ENCODE data around the gene RAMP3. TPM values are rescaled to one million over a fixed set of nuclear protein-coding genes. Genes with fewer than 3 reads are reported as not detected.

RAMP3 gene
- total RNA-seq, 4 donors from 2014 or later: 31.6 to 117 (median 112) TPM

DNA sequence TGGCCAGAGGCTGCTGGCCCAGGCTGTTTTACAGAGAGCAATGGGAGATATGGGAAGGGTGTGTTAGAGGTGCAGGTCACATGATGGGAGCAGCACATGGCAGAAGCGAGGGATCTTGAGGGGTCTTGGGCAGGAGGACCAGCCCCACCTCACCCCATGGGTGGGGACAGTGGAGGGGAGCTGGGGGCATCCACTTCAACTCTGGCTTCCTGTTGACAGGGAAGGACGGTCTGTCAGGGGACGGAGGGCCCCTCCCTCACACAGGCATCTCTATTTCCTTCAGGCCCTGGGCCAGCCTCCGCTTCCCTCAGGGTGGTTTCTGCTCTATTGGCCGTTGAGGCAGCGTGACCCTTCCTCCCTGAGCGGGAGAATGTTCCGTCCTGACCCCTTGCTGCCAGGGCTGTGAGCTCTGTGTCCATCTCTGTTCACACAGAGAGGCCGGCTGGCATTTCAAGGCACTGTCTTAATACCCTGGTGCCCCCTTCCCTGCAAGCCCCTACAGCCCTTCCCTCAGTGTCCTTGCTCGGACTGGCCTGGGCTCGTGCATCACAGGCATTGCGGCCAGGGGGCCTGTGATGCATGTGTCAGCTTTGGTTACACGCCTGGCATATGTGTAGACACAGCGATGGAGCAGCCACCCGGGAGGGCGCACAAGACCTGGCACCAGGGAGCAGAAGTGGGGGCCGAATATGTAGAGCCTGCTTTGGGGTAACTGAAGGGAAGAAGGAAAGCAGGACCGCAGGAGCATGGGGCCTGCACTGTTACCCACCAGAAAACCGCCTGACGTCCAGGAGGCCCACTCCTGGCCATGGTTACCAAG lies 31.8 kb downstream of the RAMP3 start:
- no peak overlapping the region for H3K27ac ChIP-seq
- H3K4me3 ChIP-seq: no peak overlapping the region
- 80 to 87% methylated on average over 16 to 20 of the region's 20 CpGs for WGBS, 2 donors
- no peak for DNase-seq (ENCODE audit: low spot score in 2 of 2)
- no peaks in the 10 kb centered on the region for H3K36me3 ChIP-seq
- TF ChIP-seq, protein P1, sequence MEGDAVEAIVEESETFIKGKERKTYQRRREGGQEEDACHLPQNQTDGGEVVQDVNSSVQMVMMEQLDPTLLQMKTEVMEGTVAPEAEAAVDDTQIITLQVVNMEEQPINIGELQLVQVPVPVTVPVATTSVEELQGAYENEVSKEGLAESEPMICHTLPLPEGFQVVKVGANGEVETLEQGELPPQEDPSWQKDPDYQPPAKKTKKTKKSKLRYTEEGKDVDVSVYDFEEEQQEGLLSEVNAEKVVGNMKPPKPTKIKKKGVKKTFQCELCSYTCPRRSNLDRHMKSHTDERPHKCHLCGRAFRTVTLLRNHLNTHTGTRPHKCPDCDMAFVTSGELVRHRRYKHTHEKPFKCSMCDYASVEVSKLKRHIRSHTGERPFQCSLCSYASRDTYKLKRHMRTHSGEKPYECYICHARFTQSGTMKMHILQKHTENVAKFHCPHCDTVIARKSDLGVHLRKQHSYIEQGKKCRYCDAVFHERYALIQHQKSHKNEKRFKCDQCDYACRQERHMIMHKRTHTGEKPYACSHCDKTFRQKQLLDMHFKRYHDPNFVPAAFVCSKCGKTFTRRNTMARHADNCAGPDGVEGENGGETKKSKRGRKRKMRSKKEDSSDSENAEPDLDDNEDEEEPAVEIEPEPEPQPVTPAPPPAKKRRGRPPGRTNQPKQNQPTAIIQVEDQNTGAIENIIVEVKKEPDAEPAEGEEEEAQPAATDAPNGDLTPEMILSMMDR (IDR thresholded peaks at IDR 0.05): no peak
- TF ChIP-seq EP300 (IDR thresholded peaks at IDR 0.05) (no peak), POLR2A (IDR thresholded peaks at IDR 0.05) (no peak)
- H3K9me3 ChIP-seq: no peaks in the 10 kb centered on the region
- peaks cover 0 to 15% (median 0%) of the 10 kb centered on the region in 4 donors for H3K4me1 ChIP-seq
- no peaks in the 10 kb centered on the region for H3K27me3 ChIP-seq

DNA sequence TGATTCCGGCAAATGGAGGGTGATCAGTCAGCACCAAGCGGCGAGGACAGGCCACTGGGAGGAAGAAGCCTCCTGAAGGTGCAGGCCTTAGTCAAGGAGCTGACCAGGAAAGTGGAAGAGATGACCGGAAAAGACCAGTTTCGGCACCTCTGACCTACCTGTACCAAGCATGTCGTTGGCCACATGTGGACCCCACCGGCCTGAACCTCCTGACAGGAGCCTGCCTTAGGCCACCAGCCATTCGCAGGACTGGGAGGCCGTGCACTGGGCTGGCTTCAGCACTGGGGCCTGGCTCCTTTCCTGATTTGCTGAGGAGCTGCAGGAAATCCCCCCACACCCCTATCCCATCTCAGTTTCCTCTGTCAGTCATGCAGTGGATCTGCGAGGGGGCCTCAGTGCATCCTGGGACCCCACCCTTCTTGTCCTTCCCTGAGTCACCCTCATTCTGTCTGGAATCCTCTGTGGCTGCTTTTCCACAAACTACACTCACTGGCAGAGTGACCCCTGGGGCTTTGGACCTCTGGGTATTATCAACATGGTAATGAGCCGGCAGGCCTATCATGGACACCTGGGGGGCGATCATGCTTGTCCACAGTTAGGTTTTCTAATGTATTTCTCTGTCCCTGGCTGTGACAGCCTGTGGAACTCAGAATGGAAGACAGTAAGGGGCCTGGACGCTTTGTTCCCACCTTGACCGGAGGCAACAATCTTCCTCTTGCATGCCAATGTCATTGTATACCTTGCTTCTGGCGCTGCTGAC lies 33.0 kb downstream of the RAMP3 start:
- no peak overlapping the region for H3K4me3 ChIP-seq
- no peak overlapping the region for H3K27ac ChIP-seq

DNA sequence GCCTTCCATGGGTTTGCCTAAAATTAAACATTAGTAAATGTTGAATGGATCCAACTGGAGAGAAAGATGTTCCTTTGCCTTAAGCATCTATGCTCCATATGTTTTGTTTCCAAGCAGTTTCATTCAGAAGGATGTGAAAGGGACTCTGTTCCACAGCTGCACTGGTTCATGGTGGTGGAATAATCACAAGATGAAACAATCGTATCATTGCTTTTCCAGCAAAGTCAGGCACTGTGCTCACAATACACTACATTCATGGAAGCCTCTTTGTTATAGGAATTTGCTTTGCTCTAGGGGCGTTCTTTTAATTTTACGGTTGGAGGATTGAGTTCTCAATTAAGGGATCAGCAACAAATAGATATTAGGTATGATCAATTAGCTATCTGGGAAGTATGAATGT lies 33.8 kb downstream of the RAMP3 start:
- peaks cover 0 to 15% (median 0%) of the 10 kb centered on the region in 4 donors for H3K4me1 ChIP-seq
- WGBS, 2 donors: 46 to 53% methylated on average over 3 of the region's 3 CpGs
- no peak overlapping the region for H3K4me3 ChIP-seq
- no peak overlapping the region for H3K27ac ChIP-seq
- H3K27me3 ChIP-seq: no peaks in the 10 kb centered on the region
- no peak for DNase-seq (ENCODE audit: low spot score in 2 of 2)
- no peaks in the 10 kb centered on the region for H3K9me3 ChIP-seq
- no peaks in the 10 kb centered on the region for H3K36me3 ChIP-seq
- TF ChIP-seq, protein P1 (IDR thresholded peaks at IDR 0.05): no peak
- no peak for TF ChIP-seq EP300 (IDR thresholded peaks at IDR 0.05)
- no peak for TF ChIP-seq POLR2A (IDR thresholded peaks at IDR 0.05)

More for the DNA sequence above, 33.0 kb downstream of the RAMP3 start:
- TF ChIP-seq POLR2A (IDR thresholded peaks at IDR 0.05) (no peak), EP300 (IDR thresholded peaks at IDR 0.05) (no peak)
- TF ChIP-seq, protein P1 (IDR thresholded peaks at IDR 0.05): no peak
- H3K4me1 ChIP-seq: peaks cover 0 to 15% (median 0%) of the 10 kb centered on the region in 4 donors
- no peaks in the 10 kb centered on the region for H3K27me3 ChIP-seq
- H3K36me3 ChIP-seq: no peaks in the 10 kb centered on the region
- DNase-seq (ENCODE audit: low spot score in 2 of 2): no peak
- H3K9me3 ChIP-seq: no peaks in the 10 kb centered on the region
- WGBS, 2 donors: 84 to 87% methylated on average over 15 of the region's 15 CpGs

DNA sequence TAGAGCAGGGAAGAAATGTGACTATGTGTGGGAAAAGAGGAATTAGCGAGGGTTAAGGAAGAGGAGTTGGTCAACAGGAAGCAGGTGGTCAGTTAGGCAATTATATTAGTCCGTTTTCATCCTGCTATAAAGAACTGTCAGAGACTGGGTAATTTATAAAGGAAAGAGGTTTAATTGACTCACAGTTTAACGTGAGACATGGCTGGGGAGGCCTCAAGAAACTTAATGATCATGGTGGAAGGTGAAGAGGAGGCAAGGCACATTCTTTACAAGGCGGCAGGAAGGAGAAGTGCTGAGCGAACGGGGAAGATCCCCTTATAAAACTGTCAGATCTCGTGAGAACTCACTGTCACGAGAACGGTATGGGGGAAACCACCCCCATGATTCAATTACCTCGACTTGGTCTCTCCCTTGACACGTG lies 35.0 kb downstream of the RAMP3 start:
- no peaks in the 10 kb centered on the region for H3K36me3 ChIP-seq
- peak overlapping the region in 1 of 4 donors; percentile 19 for H3K27ac ChIP-seq
- DNase-seq (ENCODE audit: low spot score in 2 of 2): no peak
- TF ChIP-seq EP300 (IDR thresholded peaks at IDR 0.05) (peak in 1 of 2 donors; percentile 49), POLR2A (IDR thresholded peaks at IDR 0.05) (no peak)
- TF ChIP-seq, protein P1 (IDR thresholded peaks at IDR 0.05): no peak
- H3K4me3 ChIP-seq: no peak overlapping the region
- no peaks in the 10 kb centered on the region for H3K27me3 ChIP-seq
- WGBS, 2 donors: 70 to 73% methylated on average over 11 of the region's 11 CpGs
- H3K9me3 ChIP-seq: no peaks in the 10 kb centered on the region
- H3K4me1 ChIP-seq: peaks cover 0 to 15% (median 0%) of the 10 kb centered on the region in 4 donors

DNA sequence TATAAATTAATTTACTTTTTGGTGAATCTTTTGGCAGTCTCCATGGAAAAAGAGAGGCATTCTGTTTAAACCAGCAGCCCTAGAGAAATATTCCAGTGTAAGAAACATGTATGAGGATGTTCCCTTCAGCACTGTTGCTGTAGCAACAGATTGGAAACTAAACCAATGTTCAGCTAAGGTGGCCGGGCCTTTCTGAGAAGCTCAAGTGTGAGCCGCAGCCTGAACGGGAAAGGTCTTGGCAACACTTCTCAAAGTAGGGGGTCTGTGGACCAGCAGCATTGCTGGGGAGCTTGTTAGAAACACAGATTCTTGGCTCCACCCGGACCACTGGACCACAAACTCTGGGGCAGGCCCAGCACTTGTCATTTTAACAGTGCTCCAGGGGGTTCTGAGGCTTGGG lies 36.2 kb downstream of the RAMP3 start:
- no peak overlapping the region for H3K27ac ChIP-seq
- 72 to 81% methylated on average over 4 of the region's 4 CpGs for WGBS, 2 donors
- peaks cover 0 to 15% (median 0%) of the 10 kb centered on the region in 4 donors for H3K4me1 ChIP-seq
- TF ChIP-seq, protein P1 (IDR thresholded peaks at IDR 0.05): no peak
- TF ChIP-seq EP300 (IDR thresholded peaks at IDR 0.05) (no peak), POLR2A (IDR thresholded peaks at IDR 0.05) (no peak)
- no peaks in the 10 kb centered on the region for H3K9me3 ChIP-seq
- no peaks in the 10 kb centered on the region for H3K27me3 ChIP-seq
- DNase-seq (ENCODE audit: low spot score in 2 of 2): no peak
- H3K4me3 ChIP-seq: no peak overlapping the region
- no peaks in the 10 kb centered on the region for H3K36me3 ChIP-seq

Measured in tibial nerve (tissue), 4 donors.